GM20000 (cell line): Measurements from ENCODE around the gene CCL22.

Experiments
- DNase-seq: peaks from one replicate; pipeline ENCODE4 v3.0.0; 2012; ENCODE audit warnings: low spot score
- CTCF ChIP-seq: IDR thresholded peaks from 2 replicates; pipeline ENCODE4 v1.5.1; 2012; ENCODE audit warnings: mild to moderate bottlenecking, control low read depth; ENCODE audit errors: extremely low read depth, missing control alignments

The CCL22 gene

GRCh38 chr16:57405097-57405496 lies 46.5 kb downstream of the CCL22 start:
- DNase-seq = no peak
- TF ChIP-seq CTCF = no peak

- no peak for DNase-seq
Measured at GRCh38 chr16:57406881-57407280, 48.3 kb downstream of the CCL22 start.

GRCh38 chr16:57407521-57408353 lies 49.2 kb downstream of the CCL22 start:
- no peak for TF ChIP-seq CTCF
- DNase-seq = no peak

More at GRCh38 chr16:57406881-57407280, 48.3 kb downstream of the CCL22 start:
- TF ChIP-seq CTCF = no peak

GRCh38 chr16:57409065-57409464 lies 50.5 kb downstream of the CCL22 start:
- DNase-seq = no peak
- no peak for TF ChIP-seq CTCF

GRCh38 chr16:57409870-57410587 lies 51.4 kb downstream of the CCL22 start:
- no peak for TF ChIP-seq CTCF
- no peak for DNase-seq

- DNase-seq = peak; percentile 60
- no peak for TF ChIP-seq CTCF
Measured at GRCh38 chr16:57411362-57411976, 52.9 kb downstream of the CCL22 start.

GRCh38 chr16:57412584-57412983 lies 54.0 kb downstream of the CCL22 start:
- DNase-seq = no peak
- no peak for TF ChIP-seq CTCF
